ENCODE results near the gene PAAF1.
A peak's percentile ranks its signal among the peaks of the same experiment; 100 is the strongest.

Gene PAAF1

DNA sequence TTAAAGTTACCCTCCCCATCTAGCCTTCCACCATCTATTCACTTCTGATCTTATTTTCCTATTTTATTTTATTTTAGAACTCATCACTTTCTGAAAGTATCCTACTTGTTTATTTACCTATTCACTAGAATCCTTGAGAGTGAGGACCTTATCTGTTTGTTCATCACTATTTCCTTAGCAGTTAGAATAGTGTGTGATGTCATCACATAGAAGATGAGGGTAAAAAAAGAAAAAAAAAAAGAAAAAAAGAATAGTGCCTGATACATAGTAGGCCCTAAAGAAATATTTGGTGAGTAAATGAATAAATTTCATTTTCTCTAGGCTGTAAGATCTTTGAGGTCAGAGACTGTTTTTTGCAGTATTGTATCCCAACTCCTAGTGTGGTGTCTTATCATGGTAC is 36.7 kb downstream of the PAAF1 start:
- TF ChIP-seq, protein P1, sequence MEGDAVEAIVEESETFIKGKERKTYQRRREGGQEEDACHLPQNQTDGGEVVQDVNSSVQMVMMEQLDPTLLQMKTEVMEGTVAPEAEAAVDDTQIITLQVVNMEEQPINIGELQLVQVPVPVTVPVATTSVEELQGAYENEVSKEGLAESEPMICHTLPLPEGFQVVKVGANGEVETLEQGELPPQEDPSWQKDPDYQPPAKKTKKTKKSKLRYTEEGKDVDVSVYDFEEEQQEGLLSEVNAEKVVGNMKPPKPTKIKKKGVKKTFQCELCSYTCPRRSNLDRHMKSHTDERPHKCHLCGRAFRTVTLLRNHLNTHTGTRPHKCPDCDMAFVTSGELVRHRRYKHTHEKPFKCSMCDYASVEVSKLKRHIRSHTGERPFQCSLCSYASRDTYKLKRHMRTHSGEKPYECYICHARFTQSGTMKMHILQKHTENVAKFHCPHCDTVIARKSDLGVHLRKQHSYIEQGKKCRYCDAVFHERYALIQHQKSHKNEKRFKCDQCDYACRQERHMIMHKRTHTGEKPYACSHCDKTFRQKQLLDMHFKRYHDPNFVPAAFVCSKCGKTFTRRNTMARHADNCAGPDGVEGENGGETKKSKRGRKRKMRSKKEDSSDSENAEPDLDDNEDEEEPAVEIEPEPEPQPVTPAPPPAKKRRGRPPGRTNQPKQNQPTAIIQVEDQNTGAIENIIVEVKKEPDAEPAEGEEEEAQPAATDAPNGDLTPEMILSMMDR (IDR thresholded peaks at IDR 0.05): no peak

DNA sequence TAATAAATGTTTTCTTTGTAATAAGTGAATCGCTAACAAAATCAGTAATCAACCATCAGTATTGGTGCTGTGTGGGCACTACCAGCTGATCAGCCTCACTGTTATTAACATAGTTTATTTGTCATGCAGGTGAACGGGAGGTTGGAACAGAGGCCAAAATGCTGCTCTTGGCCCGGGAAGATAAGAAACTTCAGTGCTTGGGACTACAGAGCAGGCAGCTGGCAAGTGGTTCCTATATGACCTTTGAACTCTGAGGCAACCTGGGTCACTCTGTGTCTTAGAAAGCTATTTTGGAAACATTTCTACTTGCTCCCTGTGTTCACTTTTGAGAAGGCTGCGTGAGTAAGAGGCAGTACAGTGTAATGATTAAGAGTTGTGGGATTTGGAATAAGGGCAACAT is 37.5 kb downstream of the PAAF1 start:
- TF ChIP-seq, protein P1 (IDR thresholded peaks at IDR 0.05): no peak

DNA sequence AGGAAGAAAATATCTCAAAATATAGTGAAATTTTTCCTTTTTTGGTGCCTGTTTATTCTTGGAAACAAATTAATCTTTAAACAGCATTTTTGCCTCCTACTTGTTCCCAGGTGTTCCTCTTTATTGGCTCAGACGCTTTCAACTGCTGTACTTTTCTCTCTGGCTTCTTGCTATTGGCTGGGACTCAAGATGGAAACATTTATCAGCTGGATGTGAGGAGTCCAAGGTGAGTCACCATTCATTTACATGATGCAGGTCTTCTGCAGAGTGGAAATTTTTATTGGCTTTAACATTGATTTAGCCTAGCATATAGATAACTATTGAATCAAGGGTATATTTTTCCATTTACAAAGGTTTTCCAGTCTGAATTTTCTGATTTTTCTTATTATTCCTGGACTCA is 39.6 kb downstream of the PAAF1 start:
- TF ChIP-seq, protein P1 (IDR thresholded peaks at IDR 0.05): no peak

DNA sequence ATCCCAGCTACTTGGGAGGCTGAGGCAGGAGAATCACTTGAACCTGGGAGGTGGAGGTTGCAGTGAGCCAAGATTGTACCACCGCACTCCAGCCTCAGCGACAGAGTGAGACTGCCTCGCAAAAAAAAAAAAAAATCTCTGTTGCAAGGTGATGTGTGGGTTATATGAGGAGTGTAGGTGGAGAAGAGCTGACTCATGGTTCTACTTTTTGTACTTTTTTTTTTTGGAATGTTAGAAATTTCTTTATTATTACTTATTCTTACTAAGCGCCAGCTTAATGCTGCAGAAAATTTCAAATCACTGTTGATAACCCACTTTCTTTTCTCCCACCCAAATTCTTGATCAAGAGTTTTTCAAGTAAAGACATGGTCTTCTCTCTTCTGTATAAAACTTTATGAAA is 44.4 kb downstream of the PAAF1 start:
- TF ChIP-seq, protein P1 (IDR thresholded peaks at IDR 0.05): no peak

DNA sequence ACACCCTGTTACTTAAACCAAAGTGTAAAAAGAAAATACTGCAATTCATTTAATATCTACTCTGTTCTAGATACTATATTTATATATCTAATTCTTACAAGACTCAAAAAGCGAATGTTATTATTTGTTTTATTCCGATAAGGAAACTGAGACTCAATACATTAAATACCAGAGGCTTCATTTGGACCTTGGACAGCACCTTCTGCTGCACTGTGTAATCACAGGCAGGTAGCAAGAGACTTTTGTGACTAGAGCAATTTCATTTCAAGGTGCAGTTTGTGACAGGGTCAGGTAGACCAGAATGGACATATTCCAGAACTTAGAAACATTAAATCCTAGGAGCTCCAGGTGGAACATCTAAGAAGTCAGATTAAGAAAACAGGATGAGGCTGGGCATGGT is 52.6 kb downstream of the PAAF1 start:
- TF ChIP-seq, protein P1 (IDR thresholded peaks at IDR 0.05): no peak

DNA sequence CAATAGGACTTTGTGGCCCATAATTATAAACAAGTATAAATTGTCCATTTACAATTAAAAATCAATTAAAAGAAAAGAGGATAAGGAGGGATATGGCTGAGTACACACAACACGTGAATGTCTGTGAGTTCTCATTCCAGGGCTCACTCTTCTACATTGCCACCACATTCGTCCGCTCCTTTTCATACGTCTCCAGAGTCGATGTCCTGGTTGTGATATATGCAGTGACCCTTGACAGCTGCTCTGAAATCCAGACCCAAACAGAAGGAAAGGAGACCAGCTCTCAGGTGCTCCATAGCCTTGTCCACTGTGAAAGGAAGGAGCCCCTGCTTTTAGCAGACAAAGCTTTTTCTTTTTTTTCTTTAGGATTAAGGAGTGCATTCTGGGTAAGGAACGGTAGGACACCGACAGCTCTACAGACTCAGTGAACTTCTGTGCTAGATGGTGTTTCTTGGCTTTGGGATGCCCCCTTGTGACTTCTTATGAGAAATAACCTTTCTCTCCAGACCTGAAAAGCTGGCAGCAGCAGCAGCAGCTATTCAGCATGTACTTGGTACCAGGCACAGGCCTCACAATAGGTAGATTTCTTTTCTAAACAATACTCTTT is 54.3 kb downstream of the PAAF1 start:
- TF ChIP-seq, protein P1 (IDR thresholded peaks at IDR 0.05): peak; percentile 51; the same call in 1 of the 2 replicates

DNA sequence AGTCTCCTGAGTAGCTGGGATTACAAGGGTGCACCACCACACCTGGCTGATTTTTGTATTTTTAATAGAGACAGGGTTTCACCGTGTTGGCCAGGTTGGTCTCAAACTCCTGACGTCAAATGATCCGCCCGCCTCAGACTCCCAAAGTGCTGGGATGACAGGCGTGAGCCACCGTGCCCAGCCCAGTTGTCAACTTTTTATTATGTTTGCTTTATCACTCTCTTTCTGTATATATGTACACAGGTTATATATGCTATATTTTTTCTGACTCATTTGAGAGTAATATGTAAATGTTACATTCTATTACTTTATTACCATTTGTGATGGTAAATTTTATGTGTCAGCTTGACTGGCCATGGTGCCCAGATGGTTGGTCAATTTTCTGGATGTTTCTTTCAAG is 55.2 kb downstream of the PAAF1 start:
- TF ChIP-seq, protein P1 (IDR thresholded peaks at IDR 0.05): no peak

DNA sequence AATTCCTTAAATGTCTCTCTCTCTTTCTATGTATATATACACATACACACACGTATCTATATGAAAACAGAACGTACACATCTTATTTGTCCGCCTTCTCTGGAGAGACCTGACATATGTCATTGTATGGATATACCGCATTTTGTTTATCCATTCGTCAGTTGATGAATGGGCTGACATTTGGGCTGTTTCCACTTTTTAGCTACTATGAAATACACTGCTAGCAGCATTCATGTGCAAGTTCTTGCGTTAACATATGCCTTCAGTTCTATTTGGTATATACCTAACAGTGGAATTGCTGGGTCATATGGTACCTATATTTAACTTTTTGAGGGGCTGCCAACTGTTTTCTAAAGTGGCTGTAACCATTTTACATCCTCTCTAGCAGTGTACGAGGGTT is 56.0 kb downstream of the PAAF1 start:
- TF ChIP-seq, protein P1 (IDR thresholded peaks at IDR 0.05): no peak

Measured in LNCAP (cell line).